CD14-positive monocyte (primary cell): Measurements from ENCODE around the gene SH2D1B. TPM values are rescaled to one million over a fixed set of nuclear protein-coding genes. Genes with fewer than 3 reads are reported as not detected.
"Not testable (repeated sequence)": the region's sequence is repeated elsewhere in the genome, so short reads cannot be mapped to it uniquely, and the experiment has no call there.

Experiments used
- DNase-seq, 3 donors: peaks; one replicate each; pipeline ENCODE4 v3.0.0-alpha.2; 2011 to 2022
- H2AFZ ChIP-seq: 2 replicates; pipeline ENCODE4 v1.6.0; 2012; ENCODE audit warnings: mild to moderate bottlenecking, low read depth, low read length, inconsistent platforms; ENCODE audit not compliant: insufficient read depth, poor library complexity, severe bottlenecking
- H3K27ac ChIP-seq, 2 donors: 1 replicate in 1 of 2; 2 replicates in 1 of 2; pipeline ENCODE4 v1.5.1; 2012 to 2013; ENCODE audit warnings: low read length in 2 of 2, control low read depth in 1 of 2, inconsistent platforms in 1 of 2, low read depth in 1 of 2, mild to moderate bottlenecking in 1 of 2
- H3K27me3 ChIP-seq, 2 donors: one replicate each; pipeline versions ENCODE4 v1.6.0 to v1.6.1; 2011 to 2013; ENCODE audit warnings: low read length in 2 of 2; ENCODE audit not compliant: control insufficient read depth in 2 of 2, insufficient read depth in 2 of 2
- H3K36me3 ChIP-seq, 2 donors: replicated peaks in 1 of 2; 1 replicate in 1 of 2; 2 replicates in 1 of 2; pipeline versions ENCODE4 v1.5.1 to v1.6.1; 2012 to 2013; ENCODE audit warnings: low read length in 2 of 2, control low read depth in 1 of 2, inconsistent platforms in 1 of 2, mild to moderate bottlenecking in 1 of 2; ENCODE audit not compliant: insufficient read depth in 2 of 2, control insufficient read depth in 1 of 2
- H3K4me1 ChIP-seq, 2 donors: 1 replicate in 1 of 2; 2 replicates in 1 of 2; pipeline versions ENCODE4 v1.5.1 to v1.6.1; 2012 to 2013; ENCODE audit warnings: low read length in 2 of 2, control low read depth in 1 of 2, inconsistent platforms in 1 of 2, mild to moderate bottlenecking in 1 of 2, moderate library complexity in 1 of 2; ENCODE audit not compliant: insufficient read depth in 2 of 2, control insufficient read depth in 1 of 2
- H3K4me2 ChIP-seq: replicated peaks from 2 replicates; pipeline ENCODE3; 2012; ENCODE audit warnings: low read length, moderate library complexity, mild to moderate bottlenecking; ENCODE audit not compliant: poor library complexity, severe bottlenecking; ENCODE audit errors: extremely low read depth
- H3K4me3 ChIP-seq, 3 experiments: fragments of 200-600 bp in 1 of 3; sonication (generic) in 1 of 3; replicated peaks in 1 of 3; 1 replicate in 2 of 3; 2 replicates in 1 of 3; pipeline ENCODE4 v1.5.1; 2011 to 2013; ENCODE audit warnings: low read length in 3 of 3, mild to moderate bottlenecking in 3 of 3, control low read depth in 2 of 3, low read depth in 2 of 3, inconsistent platforms in 1 of 3, moderate library complexity in 1 of 3
- H3K79me2 ChIP-seq: 2 replicates; pipeline ENCODE4 v1.6.0; 2012; ENCODE audit warnings: mild to moderate bottlenecking, control low read depth, inconsistent platforms, low read length, moderate library complexity; ENCODE audit not compliant: insufficient read depth
- H3K9ac ChIP-seq: 2 replicates; pipeline ENCODE4 v1.6.0; 2017; ENCODE audit warnings: low read length, mild to moderate bottlenecking; ENCODE audit not compliant: insufficient read depth, poor library complexity, severe bottlenecking
- H3K9me3 ChIP-seq, 2 donors: replicated peaks in 1 of 2; 1 replicate in 1 of 2; 2 replicates in 1 of 2; pipeline versions ENCODE4 v1.5.1 to v1.6.1; 2012 to 2013; ENCODE audit warnings: low read length in 2 of 2, control low read depth in 1 of 2; ENCODE audit not compliant: control insufficient read depth in 1 of 2, insufficient read depth in 1 of 2
- H4K20me1 ChIP-seq: 2 replicates; pipeline ENCODE4 v1.6.0; 2012; ENCODE audit warnings: mild to moderate bottlenecking, low read length, control low read depth, moderate library complexity; ENCODE audit not compliant: insufficient read depth
- H3K27ac Mint-ChIP-seq, 7 donors: one replicate each; pipeline ENCODE4 v1.8.0; 2020; ENCODE audit warnings: mild to moderate bottlenecking in 7 of 7, mixed read lengths in 7 of 7, moderate library complexity in 6 of 7, inconsistent platforms in 2 of 7
- H3K27me3 Mint-ChIP-seq, 3 donors: one replicate each; pipeline ENCODE4 v1.8.0; 2021 to 2022; ENCODE audit warnings: low read depth in 3 of 3, mild to moderate bottlenecking in 3 of 3, mixed read lengths in 3 of 3, moderate library complexity in 3 of 3, inconsistent platforms in 1 of 3
- H3K36me3 Mint-ChIP-seq, 2 donors: one replicate each; pipeline ENCODE4 v1.8.0; 2020; ENCODE audit warnings: mixed read lengths in 2 of 2, inconsistent platforms in 1 of 2, mild to moderate bottlenecking in 1 of 2
- H3K4me1 Mint-ChIP-seq: one replicate; pipeline ENCODE4 v1.8.0; 2020; ENCODE audit warnings: mild to moderate bottlenecking, mixed read lengths
- H3K4me3 Mint-ChIP-seq, 2 donors: one replicate each; pipeline ENCODE4 v1.8.0; 2020; ENCODE audit warnings: mild to moderate bottlenecking in 2 of 2, mixed read lengths in 2 of 2, moderate library complexity in 1 of 2
- H3K9me3 Mint-ChIP-seq, 7 donors: one replicate each; pipeline ENCODE4 v1.8.0; 2020 to 2022; ENCODE audit warnings: mixed read lengths in 7 of 7, mild to moderate bottlenecking in 6 of 7, moderate library complexity in 6 of 7, inconsistent platforms in 2 of 7
- CTCF ChIP-seq: fragments of 200-600 bp; IDR thresholded peaks from one replicate; pipeline ENCODE4 v1.8.0; 2022; ENCODE audit warnings: antibody characterized with exemption, mild to moderate bottlenecking
- WGBS: methylation state at CpG from one replicate; pipeline ENCODE4 v1.1.5; 2013; ENCODE audit warnings: missing lambda C conversion rate; ENCODE audit not compliant: insufficient coverage; 5-methylcytosine and 5-hydroxymethylcytosine counted together
- intact Hi-C, 2 donors: fragments of 100-400 bp; cut with micrococcal nuclease; formaldehyde crosslinking; loops; one replicate each; pipeline versions ENCODE4 v1.15.0 to v1.15.1; 2023
- polyA plus RNA-seq, 3 donors: library from polyadenylated mRNA; depleted of rRNA in 1 of 3; unstranded in 2 of 3; stranded (reverse) in 1 of 3; fragments of 300-500 nt in 2 of 3; fragments of >200 nt in 1 of 3; fragmentation: Illumina TruSeq in 2 of 3; gene quantifications; 1 replicate in 2 of 3; 2 replicates in 1 of 3; pipeline ENCODE4 v1.2.3, GENCODE V29; 2012 to 2021

SH2D1B gene
- polyA plus RNA-seq, 3 donors = 0.88 to 2.9 (median 1.7) TPM

- DNase-seq = no peak
- H3K27ac Mint-ChIP-seq = no peak overlapping the region
- no CpG with 5 or more reads among the region's 4 CpGs for WGBS
Measured at GRCh38 chr1:162456323-162456722, 44.4 kb upstream of the SH2D1B start.

GRCh38 chr1:162454361-162454760 lies 42.4 kb upstream of the SH2D1B start:
- H3K4me3 ChIP-seq, H3K9ac ChIP-seq, H3K9me3 ChIP-seq, H3K27ac ChIP-seq, H3K79me2 ChIP-seq, H3K4me3 Mint-ChIP-seq, H3K27me3 ChIP-seq, DNase-seq, H3K36me3 ChIP-seq, H2AFZ ChIP-seq, intact Hi-C loops, H3K4me1 Mint-ChIP-seq, H4K20me1 ChIP-seq, H3K4me2 ChIP-seq, H3K4me1 ChIP-seq, H3K9me3 Mint-ChIP-seq, H3K36me3 Mint-ChIP-seq, H3K27ac Mint-ChIP-seq, H3K27me3 Mint-ChIP-seq: not testable (repeated sequence)
- WGBS = no CpG with 5 or more reads among the region's 3 CpGs

More at GRCh38 chr1:162456323-162456722, 44.4 kb upstream of the SH2D1B start:
- H3K4me2 ChIP-seq = no peak overlapping the region
- no peak for TF ChIP-seq CTCF
- H3K4me1 ChIP-seq = no peaks in the 10 kb centered on the region
- H3K79me2 ChIP-seq = no peaks in the 10 kb centered on the region
- Mint-ChIP-seq H3K9me3 (peaks cover 0 to 9% (median 3%) of the 10 kb centered on the region in 7 donors), H3K4me1 (no peaks in the 10 kb centered on the region), H3K27me3 (peaks cover 3 to 10% (median 8%) of the 10 kb centered on the region in 3 donors), H3K4me3 (no peak overlapping the region), H3K36me3 (no peaks in the 10 kb centered on the region)
- no peaks in the 10 kb centered on the region for H4K20me1 ChIP-seq
- no peak overlapping the region for H3K4me3 ChIP-seq
- H3K27me3 ChIP-seq = no peaks in the 10 kb centered on the region
- no peak overlapping the region for H3K27ac ChIP-seq
- H3K9ac ChIP-seq = no peak overlapping the region
- no peaks in the 10 kb centered on the region for H3K9me3 ChIP-seq
- intact Hi-C loops = no loop called here
- no peak overlapping the region for H2AFZ ChIP-seq
- no peaks in the 10 kb centered on the region for H3K36me3 ChIP-seq
